Cardiac muscle cell (in vitro differentiated cells and primary cell): ENCODE results near the gene TRIM62. TPM values are rescaled to one million over a fixed set of nuclear protein-coding genes. Genes with fewer than 3 reads are reported as not detected.

Experiments
- DNase-seq, 2 donors: peaks; one replicate each; pipeline versions ENCODE4 v3.0.0 to v3.0.0-alpha.2; 2010 to 2017; ENCODE audit warnings: low read depth in 1 of 2, low spot score in 1 of 2
- H3K27ac ChIP-seq: fragments of 200-600 bp; sonication (generic); 2 replicates; pipeline ENCODE4 v1.5.1; 2016
- H3K27me3 ChIP-seq: fragments of 200-600 bp; sonication (generic); 2 replicates; pipeline ENCODE4 v1.6.0; 2016; ENCODE audit warnings: control low read depth
- H3K36me3 ChIP-seq: fragments of 200-600 bp; sonication (generic); 2 replicates; pipeline ENCODE4 v1.5.1; 2016; ENCODE audit warnings: control low read depth
- H3K4me1 ChIP-seq: fragments of 200-600 bp; sonication (generic); 2 replicates; pipeline ENCODE4 v1.8.1; 2017; ENCODE audit warnings: low read depth, mild to moderate bottlenecking, mixed run types
- H3K4me3 ChIP-seq: fragments of 200-600 bp; sonication (generic); 2 replicates; pipeline ENCODE4 v1.5.1; 2016; ENCODE audit warnings: mild to moderate bottlenecking
- H3K9me3 ChIP-seq: fragments of 200-600 bp; sonication (generic); 2 replicates; pipeline ENCODE4 v1.5.1; 2017; ENCODE audit warnings: low read depth, mild to moderate bottlenecking, control low read depth
- CTCF ChIP-seq: IDR thresholded peaks from 2 replicates; pipeline ENCODE4 v1.5.1; 2012; ENCODE audit warnings: low read depth, mild to moderate bottlenecking, low read length
- polyA plus RNA-seq: library from polyadenylated mRNA; unstranded; fragments of >200 nt; fragmentation: Nextera tagmentation; extraction: Ambion mirVana; gene quantifications from 2 replicates; pipeline ENCODE4 v1.2.1, GENCODE V29; 2016
- total RNA-seq: library from RNA; depleted of rRNA; stranded (reverse); fragments of >200 nt; gene quantifications from 2 replicates; pipeline ENCODE4 v1.2.3, GENCODE V29; 2016

TRIM62 gene
- total and polyA plus RNA-seq, 2 experiments from 2014 or later, result 3.1 to 5.8 TPM

- Histone ChIP-seq H3K27me3 (no peaks in the 10 kb centered on the region), H3K27ac (no peak overlapping the region)
Observed at GRCh38 chr1:33180911-33181890, 642 bp downstream of the TRIM62 start.

GRCh38 chr1:33180226-33180910, 1.5 kb downstream of the TRIM62 start:
- no peak overlapping the region for H3K27ac ChIP-seq
- TF ChIP-seq CTCF, result no peak
- peak overlapping the region; percentile 12 for H3K4me3 ChIP-seq
- no peaks in the 10 kb centered on the region for H3K4me1 ChIP-seq
- no peaks in the 10 kb centered on the region for H3K9me3 ChIP-seq
- H3K36me3 ChIP-seq, result no peaks in the 10 kb centered on the region
- H3K27me3 ChIP-seq, result no peaks in the 10 kb centered on the region
- DNase-seq, result peak; percentile 91 to 94

More at GRCh38 chr1:33180911-33181890, 642 bp downstream of the TRIM62 start:
- no peak for TF ChIP-seq CTCF
- Histone ChIP-seq H3K9me3 (no peaks in the 10 kb centered on the region), H3K36me3 (no peaks in the 10 kb centered on the region), H3K4me1 (no peaks in the 10 kb centered on the region), H3K4me3 (peak overlapping the region; percentile 69)
- DNase-seq, result peak; percentile 48 to 71

GRCh38 chr1:33178836-33179439, 2.9 kb downstream of the TRIM62 start:
- Histone ChIP-seq H3K36me3 (no peaks in the 10 kb centered on the region), H3K27me3 (no peaks in the 10 kb centered on the region), H3K4me3 (no peak overlapping the region), H3K4me1 (no peaks in the 10 kb centered on the region), H3K9me3 (no peaks in the 10 kb centered on the region), H3K27ac (no peak overlapping the region)
- TF ChIP-seq CTCF, result no peak
- no peak for DNase-seq

- no peak overlapping the region for H3K4me3 ChIP-seq
- no peak for TF ChIP-seq CTCF
- no peak overlapping the region for H3K27ac ChIP-seq
- no peaks in the 10 kb centered on the region for H3K27me3 ChIP-seq
- H3K4me1 ChIP-seq, result no peaks in the 10 kb centered on the region
- H3K9me3 ChIP-seq, result no peaks in the 10 kb centered on the region
- no peaks in the 10 kb centered on the region for H3K36me3 ChIP-seq
- DNase-seq, result no peak
Observed at GRCh38 chr1:33177996-33178540, 3.8 kb downstream of the TRIM62 start.

GRCh38 chr1:33176887-33177286, 5.0 kb downstream of the TRIM62 start:
- H3K4me3 ChIP-seq, result no peak overlapping the region
- no peaks in the 10 kb centered on the region for H3K9me3 ChIP-seq

More at GRCh38 chr1:33176887-33177286, 5.0 kb downstream of the TRIM62 start:
- no peak overlapping the region for H3K27ac ChIP-seq
- no peak for DNase-seq
- no peak for TF ChIP-seq CTCF
- no peaks in the 10 kb centered on the region for H3K36me3 ChIP-seq
- no peaks in the 10 kb centered on the region for H3K4me1 ChIP-seq
- no peaks in the 10 kb centered on the region for H3K27me3 ChIP-seq
